WTC11 (cell line): ENCODE measurements around the gene ZNF277. TPM values are rescaled to one million over a fixed set of nuclear protein-coding genes. Genes with fewer than 3 reads are reported as not detected.

Experiments
- ATAC-seq: fragments of 200-7000 bp; cut with Tn5 transposase; 2 replicates; pipeline ENCODE4 v1.10.0; 2021; ENCODE audit warnings: mild to moderate bottlenecking, moderate library complexity
- CTCF ChIA-PET: fragments of 300-600 bp; sonication (Branson Sonifier 250); formaldehyde crosslinking; loops from one replicate; lab custom pipeline; 2021; ENCODE audit warnings: antibody characterized with exemption; lab: Charles Lee
- POLR2A ChIA-PET: fragments of 350-600 bp; sonication (Branson Sonifier 250); formaldehyde crosslinking; loops from one replicate; lab custom pipeline; 2021; ENCODE audit warnings: antibody characterized with exemption; lab: Charles Lee
- DNase-seq: peaks from one replicate; pipeline ENCODE4 v3.0.0; 2021; ENCODE audit warnings: low spot score
- H3K27ac Mint-ChIP-seq: 2 replicates; pipeline ENCODE4 v1.8.0; 2021; ENCODE audit warnings: mixed read lengths
- H3K27me3 Mint-ChIP-seq: 2 replicates; pipeline ENCODE4 v1.8.0; 2021; ENCODE audit warnings: low read depth, mild to moderate bottlenecking, moderate library complexity, mixed read lengths
- H3K36me3 Mint-ChIP-seq: 2 replicates; pipeline ENCODE4 v1.8.0; 2021; ENCODE audit warnings: mixed read lengths
- H3K4me1 Mint-ChIP-seq: 2 replicates; pipeline ENCODE4 v1.8.0; 2022; ENCODE audit warnings: mixed read lengths
- H3K4me3 Mint-ChIP-seq: 2 replicates; pipeline ENCODE4 v1.8.0; 2021; ENCODE audit warnings: mild to moderate bottlenecking, moderate library complexity, mixed read lengths
- H3K9me3 Mint-ChIP-seq: 2 replicates; pipeline ENCODE4 v1.8.0; 2021; ENCODE audit warnings: mixed read lengths
- ARID4B ChIP-seq: sonication (generic); formaldehyde crosslinking; IDR thresholded peaks from 2 replicates; pipeline ENCODE4 v1.8.0; 2023; ENCODE audit warnings: missing genetic modification reagents, mild to moderate bottlenecking, borderline replicate concordance
- ATF3 ChIP-seq: sonication (generic); formaldehyde crosslinking; conservative IDR thresholded peaks from 2 replicates; pipeline ENCODE4 v1.8.1; 2022; ENCODE audit warnings: mild to moderate bottlenecking, missing genetic modification reagents
- CREB1 ChIP-seq: sonication (generic); formaldehyde crosslinking; IDR thresholded peaks from 2 replicates; pipeline ENCODE4 v1.8.0; 2023; ENCODE audit warnings: mild to moderate bottlenecking, missing genetic modification reagents
- FOXJ3 ChIP-seq: sonication (generic); formaldehyde crosslinking; IDR thresholded peaks from 2 replicates; pipeline ENCODE4 v1.9.0; 2021; ENCODE audit warnings: missing genetic modification reagents, mild to moderate bottlenecking, borderline replicate concordance
- FOXK1 ChIP-seq: sonication (generic); formaldehyde crosslinking; IDR thresholded peaks from 2 replicates; pipeline ENCODE4 v1.8.0; 2022; ENCODE audit warnings: mild to moderate bottlenecking, moderate library complexity, missing genetic modification reagents
- GABPB1 ChIP-seq: sonication (generic); formaldehyde crosslinking; IDR thresholded peaks from 2 replicates; pipeline ENCODE4 v1.8.1; 2023; ENCODE audit warnings: mild to moderate bottlenecking, missing genetic modification reagents
- IRF2 ChIP-seq: sonication (generic); formaldehyde crosslinking; IDR thresholded peaks from 2 replicates; pipeline ENCODE4 v1.8.0; 2022; ENCODE audit warnings: low read depth, missing genetic modification reagents, borderline replicate concordance
- NR3C1 ChIP-seq: sonication (generic); formaldehyde crosslinking; conservative IDR thresholded peaks from 2 replicates; pipeline ENCODE4 v1.8.1; 2023; ENCODE audit warnings: low read depth, mild to moderate bottlenecking, missing genetic modification reagents
- OVOL2 ChIP-seq: fragments of 250-450 bp; sonication (Bioruptor Pico); IDR thresholded peaks from 2 replicates; pipeline ENCODE4 v1.9.0; 2021; ENCODE audit warnings: mild to moderate bottlenecking, borderline replicate concordance
- PRRX2 ChIP-seq: fragments of 250-450 bp; sonication (Bioruptor Pico); IDR thresholded peaks from 2 replicates; pipeline ENCODE4 v1.8.0; 2021; ENCODE audit warnings: mild to moderate bottlenecking
- RELA ChIP-seq: sonication (generic); formaldehyde crosslinking; IDR thresholded peaks from 2 replicates; pipeline ENCODE4 v1.8.1; 2022; ENCODE audit warnings: missing genetic modification reagents, mild to moderate bottlenecking, borderline replicate concordance
- SP1 ChIP-seq: sonication (generic); formaldehyde crosslinking; conservative IDR thresholded peaks from 2 replicates; pipeline ENCODE4 v1.8.1; 2022; ENCODE audit warnings: missing genetic modification reagents
- ZBTB21 ChIP-seq: sonication (generic); formaldehyde crosslinking; IDR thresholded peaks from 2 replicates; pipeline ENCODE4 v1.8.1; 2023; ENCODE audit warnings: mild to moderate bottlenecking, missing genetic modification reagents, borderline replicate concordance
- ZNF121 ChIP-seq: sonication (generic); formaldehyde crosslinking; IDR thresholded peaks from 2 replicates; pipeline ENCODE4 v1.8.0; 2023; ENCODE audit warnings: missing genetic modification reagents
- total RNA-seq: library from RNA; stranded (reverse); gene quantifications from 3 replicates; pipeline ENCODE4 v1.2.3, GENCODE V29; 2021
- TF ChIP-seq, protein P1 (sequence below): sonication (generic); formaldehyde crosslinking; IDR thresholded peaks from 2 replicates; pipeline ENCODE4 v1.8.0; 2023; ENCODE audit warnings: mild to moderate bottlenecking, missing genetic modification reagents
- TF ChIP-seq, protein P2 (sequence below): fragments of 250-450 bp; sonication (Bioruptor Pico); IDR thresholded peaks from 2 replicates; pipeline ENCODE4 v1.8.0; 2021; ENCODE audit warnings: mild to moderate bottlenecking
- TF ChIP-seq, protein P3 (sequence below): sonication (generic); formaldehyde crosslinking; IDR thresholded peaks from 2 replicates; pipeline ENCODE4 v1.8.1; 2022; ENCODE audit warnings: mild to moderate bottlenecking, moderate library complexity, missing genetic modification reagents
- TF ChIP-seq, protein P4 (sequence below): fragments of 200-600 bp; IDR thresholded peaks from 2 replicates; pipeline ENCODE4 v1.8.0; 2022; ENCODE audit warnings: antibody characterized with exemption

ZNF277 gene
- total RNA-seq, 1 experiment from 2014 or later: 22.5 TPM

DNA sequence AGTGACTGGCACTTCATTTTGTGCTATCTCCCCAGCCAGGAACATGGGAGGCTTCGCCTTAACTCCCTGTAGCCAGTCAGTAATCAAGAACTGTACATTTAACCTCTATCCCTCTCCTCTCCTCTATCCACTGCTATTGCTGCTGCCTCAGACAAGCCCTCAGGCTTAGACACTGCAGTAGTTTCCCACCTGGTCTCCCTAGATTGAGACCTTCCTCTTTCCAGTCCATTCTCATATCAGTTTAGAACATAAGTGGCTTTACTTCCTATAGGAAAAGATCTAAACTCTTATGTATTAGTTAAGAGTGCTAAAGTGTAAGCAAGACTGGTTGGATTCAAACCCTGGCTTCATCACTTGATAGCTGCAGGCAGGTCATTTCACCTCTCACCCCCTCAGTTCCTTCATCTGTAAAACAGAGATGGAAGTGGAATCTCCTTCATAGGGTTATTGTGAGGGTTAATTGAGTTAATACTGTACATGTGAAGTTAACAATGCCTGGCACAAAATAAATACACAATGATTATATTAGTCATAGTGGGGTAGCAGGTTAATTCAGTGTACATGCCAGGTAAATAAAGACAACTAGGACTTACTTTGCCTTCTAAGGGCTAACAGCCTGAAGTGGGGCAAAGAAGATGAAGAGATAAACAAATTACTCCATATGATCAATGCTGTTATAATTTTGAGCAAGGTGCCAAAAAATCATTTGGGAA, 76.1 kb downstream of the ZNF277 start (continued):
- TF ChIP-seq NR3C1 (CRISPR knock-in tag): no peak
- TF ChIP-seq, protein P1, sequence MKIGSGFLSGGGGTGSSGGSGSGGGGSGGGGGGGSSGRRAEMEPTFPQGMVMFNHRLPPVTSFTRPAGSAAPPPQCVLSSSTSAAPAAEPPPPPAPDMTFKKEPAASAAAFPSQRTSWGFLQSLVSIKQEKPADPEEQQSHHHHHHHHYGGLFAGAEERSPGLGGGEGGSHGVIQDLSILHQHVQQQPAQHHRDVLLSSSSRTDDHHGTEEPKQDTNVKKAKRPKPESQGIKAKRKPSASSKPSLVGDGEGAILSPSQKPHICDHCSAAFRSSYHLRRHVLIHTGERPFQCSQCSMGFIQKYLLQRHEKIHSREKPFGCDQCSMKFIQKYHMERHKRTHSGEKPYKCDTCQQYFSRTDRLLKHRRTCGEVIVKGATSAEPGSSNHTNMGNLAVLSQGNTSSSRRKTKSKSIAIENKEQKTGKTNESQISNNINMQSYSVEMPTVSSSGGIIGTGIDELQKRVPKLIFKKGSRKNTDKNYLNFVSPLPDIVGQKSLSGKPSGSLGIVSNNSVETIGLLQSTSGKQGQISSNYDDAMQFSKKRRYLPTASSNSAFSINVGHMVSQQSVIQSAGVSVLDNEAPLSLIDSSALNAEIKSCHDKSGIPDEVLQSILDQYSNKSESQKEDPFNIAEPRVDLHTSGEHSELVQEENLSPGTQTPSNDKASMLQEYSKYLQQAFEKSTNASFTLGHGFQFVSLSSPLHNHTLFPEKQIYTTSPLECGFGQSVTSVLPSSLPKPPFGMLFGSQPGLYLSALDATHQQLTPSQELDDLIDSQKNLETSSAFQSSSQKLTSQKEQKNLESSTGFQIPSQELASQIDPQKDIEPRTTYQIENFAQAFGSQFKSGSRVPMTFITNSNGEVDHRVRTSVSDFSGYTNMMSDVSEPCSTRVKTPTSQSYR: no peak
- no peak for TF ChIP-seq IRF2 (CRISPR knock-in tag)
- no peak for TF ChIP-seq FOXK1
- TF ChIP-seq, protein P2, sequence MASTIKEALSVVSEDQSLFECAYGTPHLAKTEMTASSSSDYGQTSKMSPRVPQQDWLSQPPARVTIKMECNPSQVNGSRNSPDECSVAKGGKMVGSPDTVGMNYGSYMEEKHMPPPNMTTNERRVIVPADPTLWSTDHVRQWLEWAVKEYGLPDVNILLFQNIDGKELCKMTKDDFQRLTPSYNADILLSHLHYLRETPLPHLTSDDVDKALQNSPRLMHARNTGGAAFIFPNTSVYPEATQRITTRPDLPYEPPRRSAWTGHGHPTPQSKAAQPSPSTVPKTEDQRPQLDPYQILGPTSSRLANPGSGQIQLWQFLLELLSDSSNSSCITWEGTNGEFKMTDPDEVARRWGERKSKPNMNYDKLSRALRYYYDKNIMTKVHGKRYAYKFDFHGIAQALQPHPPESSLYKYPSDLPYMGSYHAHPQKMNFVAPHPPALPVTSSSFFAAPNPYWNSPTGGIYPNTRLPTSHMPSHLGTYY (CRISPR knock-in tag): no peak
- no peak for TF ChIP-seq RELA (CRISPR knock-in tag)
- TF ChIP-seq ATF3 (CRISPR knock-in tag): no peak
- TF ChIP-seq GABPB1 (CRISPR knock-in tag): no peak
- no peak for TF ChIP-seq ZBTB21 (CRISPR knock-in tag)
- TF ChIP-seq, protein P3, sequence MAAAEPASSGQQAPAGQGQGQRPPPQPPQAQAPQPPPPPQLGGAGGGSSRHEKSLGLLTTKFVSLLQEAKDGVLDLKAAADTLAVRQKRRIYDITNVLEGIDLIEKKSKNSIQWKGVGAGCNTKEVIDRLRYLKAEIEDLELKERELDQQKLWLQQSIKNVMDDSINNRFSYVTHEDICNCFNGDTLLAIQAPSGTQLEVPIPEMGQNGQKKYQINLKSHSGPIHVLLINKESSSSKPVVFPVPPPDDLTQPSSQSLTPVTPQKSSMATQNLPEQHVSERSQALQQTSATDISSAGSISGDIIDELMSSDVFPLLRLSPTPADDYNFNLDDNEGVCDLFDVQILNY: no peak

DNA sequence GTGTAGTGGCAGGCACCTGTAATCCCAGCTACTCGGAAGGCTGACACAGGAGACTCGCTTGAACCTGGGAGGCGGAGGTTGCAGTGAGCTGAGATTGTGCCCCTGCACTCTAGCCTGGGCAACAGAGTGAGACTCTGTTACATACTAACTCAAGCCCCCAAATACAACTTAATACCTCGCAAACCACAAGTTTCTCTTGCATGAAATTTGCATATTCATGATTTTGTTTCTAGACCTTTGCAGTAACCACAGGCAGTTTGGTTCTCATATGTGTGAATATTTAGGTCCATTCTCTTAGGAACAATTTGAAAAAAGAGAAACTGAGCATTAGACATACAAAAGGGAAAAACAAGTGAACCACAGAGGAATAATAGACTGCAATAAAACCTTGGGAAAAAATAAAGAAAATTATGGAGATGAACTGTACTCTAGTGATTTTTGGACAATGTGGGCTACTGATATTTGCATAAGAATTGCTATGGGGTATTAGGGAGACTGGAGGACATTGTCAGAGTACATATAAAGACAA, 77.0 kb downstream of the ZNF277 start:
- Mint-ChIP-seq H3K4me3 (no peak overlapping the region), H3K9me3 (peaks cover 3% of the 10 kb centered on the region; the same call in 1 of the 2 replicates), H3K36me3 (peaks cover 5% of the 10 kb centered on the region), H3K27ac (no peak overlapping the region), H3K27me3 (no peaks in the 10 kb centered on the region), H3K4me1 (peaks cover 19% of the 10 kb centered on the region)
- CTCF ChIA-PET: no interaction called here
- TF ChIP-seq ZNF121 (CRISPR knock-in tag) (peak; percentile 74), OVOL2 (no peak)
- POLR2A ChIA-PET: no interaction called here
- no peak for DNase-seq
- ATAC-seq: no peak

DNA sequence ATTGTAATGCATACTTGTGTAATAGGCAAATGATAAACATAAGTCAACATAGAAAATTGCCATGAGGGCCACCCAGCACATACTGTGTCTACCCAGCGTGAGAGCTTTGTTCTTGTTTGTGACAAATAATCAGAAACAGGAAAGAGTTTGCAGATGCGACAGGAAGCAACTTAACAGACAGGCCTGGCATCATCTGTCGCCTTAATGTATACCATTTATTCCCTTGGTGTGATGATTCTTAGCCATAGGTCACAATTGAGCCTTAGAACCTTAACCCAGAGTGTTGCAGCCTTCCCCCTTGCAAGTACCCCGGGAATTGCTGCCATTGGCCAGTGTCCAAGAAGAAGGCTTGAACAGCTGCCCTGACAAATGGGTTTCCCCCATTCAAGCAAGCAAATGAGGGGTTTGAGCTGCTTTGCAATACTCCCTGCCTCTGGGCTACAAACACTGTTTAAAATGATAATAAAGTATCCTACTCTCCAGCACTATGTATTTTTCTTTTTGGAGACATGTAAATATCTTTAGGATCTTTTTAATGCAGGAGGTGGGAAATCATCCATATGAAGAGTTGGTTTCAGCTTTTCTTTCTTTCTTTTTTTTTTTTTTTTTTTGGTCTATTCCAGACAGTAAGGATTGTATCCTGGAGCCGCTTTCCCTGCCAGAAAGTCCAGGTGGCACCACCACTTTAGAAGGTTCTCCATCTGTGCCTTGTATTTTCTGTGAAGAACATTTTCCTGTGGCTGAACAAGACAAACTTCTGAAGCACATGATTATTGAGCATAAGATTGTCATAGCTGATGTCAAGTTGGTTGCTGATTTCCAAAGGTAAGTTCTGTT, 80.0 kb downstream of the ZNF277 start:
- H3K9me3 Mint-ChIP-seq: no peaks in the 10 kb centered on the region
- TF ChIP-seq CREB1 (CRISPR knock-in tag) (no peak), FOXK1 (no peak), ARID4B (CRISPR knock-in tag) (no peak), SP1 (CRISPR knock-in tag) (no peak), FOXJ3 (CRISPR knock-in tag) (no peak), PRRX2 (no peak)
- TF ChIP-seq, protein P4, sequence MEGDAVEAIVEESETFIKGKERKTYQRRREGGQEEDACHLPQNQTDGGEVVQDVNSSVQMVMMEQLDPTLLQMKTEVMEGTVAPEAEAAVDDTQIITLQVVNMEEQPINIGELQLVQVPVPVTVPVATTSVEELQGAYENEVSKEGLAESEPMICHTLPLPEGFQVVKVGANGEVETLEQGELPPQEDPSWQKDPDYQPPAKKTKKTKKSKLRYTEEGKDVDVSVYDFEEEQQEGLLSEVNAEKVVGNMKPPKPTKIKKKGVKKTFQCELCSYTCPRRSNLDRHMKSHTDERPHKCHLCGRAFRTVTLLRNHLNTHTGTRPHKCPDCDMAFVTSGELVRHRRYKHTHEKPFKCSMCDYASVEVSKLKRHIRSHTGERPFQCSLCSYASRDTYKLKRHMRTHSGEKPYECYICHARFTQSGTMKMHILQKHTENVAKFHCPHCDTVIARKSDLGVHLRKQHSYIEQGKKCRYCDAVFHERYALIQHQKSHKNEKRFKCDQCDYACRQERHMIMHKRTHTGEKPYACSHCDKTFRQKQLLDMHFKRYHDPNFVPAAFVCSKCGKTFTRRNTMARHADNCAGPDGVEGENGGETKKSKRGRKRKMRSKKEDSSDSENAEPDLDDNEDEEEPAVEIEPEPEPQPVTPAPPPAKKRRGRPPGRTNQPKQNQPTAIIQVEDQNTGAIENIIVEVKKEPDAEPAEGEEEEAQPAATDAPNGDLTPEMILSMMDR: no peak
- TF ChIP-seq, protein P2 (CRISPR knock-in tag): no peak

More for the DNA sequence above, 80.0 kb downstream of the ZNF277 start:
- Mint-ChIP-seq H3K27ac (no peak overlapping the region; the same call in 1 of the 2 replicates), H3K36me3 (peaks cover 8% of the 10 kb centered on the region), H3K4me1 (peaks cover 19% of the 10 kb centered on the region), H3K4me3 (no peak overlapping the region), H3K27me3 (no peaks in the 10 kb centered on the region)
- ChIA-PET CTCF (no interaction called here), POLR2A (no interaction called here)
- DNase-seq (no peak), ATAC-seq (peak; percentile 67)
